H1 (cell line): ENCODE results near the gene C15orf39. TPM values are rescaled to one million over a fixed set of nuclear protein-coding genes. Genes with fewer than 3 reads are reported as not detected.

Source experiments
- CTCF ChIA-PET: fragments of 300-600 bp; sonication (Branson Sonifier 250); formaldehyde crosslinking; loops from one replicate; lab custom pipeline; 2021; ENCODE audit not compliant: partially characterized antibody; lab: Charles Lee
- POLR2A ChIA-PET: fragments of 300-600 bp; sonication (Branson Sonifier 250); formaldehyde crosslinking; loops from one replicate; lab custom pipeline; 2021; ENCODE audit warnings: inconsistent platforms; ENCODE audit not compliant: partially characterized antibody; lab: Charles Lee
- DNase-seq, 2 experiments: peaks; one replicate each; pipeline versions ENCODE4 v3.0.0 to v3.0.0-alpha.2; 2010 to 2022; ENCODE audit warnings: low spot score in 2 of 2, low read depth in 1 of 2, mixed read lengths in 1 of 2
- FAIRE-seq: peaks from 2 replicates; lab custom pipeline; 2011; peaks lifted over from hg19 to GRCh38; lab: Jason Lieb, UNC
- H2AFZ ChIP-seq: 2 replicates; pipeline ENCODE4 v1.8.1; 2012; ENCODE audit warnings: low read length, inconsistent platforms
- H2AK5ac ChIP-seq: 2 replicates; pipeline ENCODE4 v1.6.1; 2013; ENCODE audit warnings: low read depth, low read length
- H2BK120ac ChIP-seq: replicated peaks from 2 replicates; pipeline ENCODE3; 2013; ENCODE audit warnings: low read depth, low read length, inconsistent platforms
- H2BK12ac ChIP-seq: 2 replicates; pipeline ENCODE4 v1.6.1; 2013; ENCODE audit warnings: low read depth, low read length
- H2BK15ac ChIP-seq: 2 replicates; pipeline ENCODE4 v1.6.1; 2013; ENCODE audit warnings: low read length
- H2BK20ac ChIP-seq: 2 replicates; pipeline ENCODE4 v1.6.1; 2013; ENCODE audit warnings: low read length
- H2BK5ac ChIP-seq: 2 replicates; pipeline ENCODE4 v1.6.1; 2013; ENCODE audit warnings: low read depth, low read length
- H3K14ac ChIP-seq: 2 replicates; pipeline ENCODE4 v1.6.1; 2013; ENCODE audit warnings: inconsistent platforms; ENCODE audit not compliant: insufficient read length
- H3K18ac ChIP-seq: 2 replicates; pipeline ENCODE4 v1.6.1; 2013; ENCODE audit warnings: low read length; ENCODE audit errors: extremely low read depth
- H3K23ac ChIP-seq: 2 replicates; pipeline ENCODE4 v1.6.1; 2013; ENCODE audit warnings: inconsistent platforms; ENCODE audit not compliant: insufficient read length
- H3K23me2 ChIP-seq: 2 replicates; pipeline ENCODE4 v1.6.1; 2013; ENCODE audit warnings: low read depth, low read length
- H3K27ac ChIP-seq: 2 replicates; pipeline ENCODE4 v1.6.1; 2011; ENCODE audit warnings: low read depth, low read length, inconsistent platforms
- H3K27me3 ChIP-seq, 4 experiments: replicated peaks in 1 of 4; 1 replicate in 1 of 4; 2 replicates in 3 of 4; pipeline versions ENCODE4 v1.6.1 to v1.8.1; 2011 to 2013; ENCODE audit warnings: low read length in 3 of 4, mild to moderate bottlenecking in 3 of 4, inconsistent platforms in 2 of 4, mixed read lengths in 2 of 4, moderate library complexity in 1 of 4; ENCODE audit not compliant: control insufficient read depth in 3 of 4, insufficient read depth in 3 of 4; ENCODE audit errors: extremely low read depth in 1 of 4
- H3K36me3 ChIP-seq, 4 experiments: 2 replicates each; pipeline versions ENCODE4 v1.6.1 to v1.8.1; 2011 to 2013; ENCODE audit warnings: mild to moderate bottlenecking in 4 of 4, low read length in 3 of 4, moderate library complexity in 2 of 4, control low read depth in 1 of 4, inconsistent platforms in 1 of 4; ENCODE audit not compliant: insufficient read depth in 4 of 4, control insufficient read depth in 2 of 4
- H3K4ac ChIP-seq: replicated peaks from 2 replicates; pipeline ENCODE3; 2013; ENCODE audit warnings: low read length, low read depth, mixed read lengths, inconsistent platforms; ENCODE audit not compliant: insufficient read length
- H3K4me1 ChIP-seq, 4 experiments: replicated peaks in 1 of 4; 1 replicate in 1 of 4; 2 replicates in 3 of 4; pipeline versions ENCODE4 v1.6.1 to v1.8.1; 2011 to 2013; ENCODE audit warnings: low read length in 3 of 4, inconsistent platforms in 2 of 4, mixed read lengths in 1 of 4; ENCODE audit not compliant: insufficient read depth in 4 of 4, control insufficient read depth in 3 of 4
- H3K4me2 ChIP-seq, 2 experiments: 2 replicates each; pipeline versions ENCODE4 v1.6.1 to v1.8.1; 2011 to 2013; ENCODE audit warnings: low read depth in 2 of 2, low read length in 2 of 2, control low read depth in 1 of 2, inconsistent platforms in 1 of 2, mild to moderate bottlenecking in 1 of 2; ENCODE audit not compliant: insufficient read depth in 1 of 2
- H3K4me3 ChIP-seq, 4 experiments: fragments of 200-600, 300-600 bp in 1 of 4; sonication (generic), shearing (Covaris generic), sonication (Bioruptor Twin) in 1 of 4; 2 replicates each; pipeline versions ENCODE4 v1.5.1 to v1.8.1; 2011 to 2016; ENCODE audit warnings: low read length in 4 of 4, low read depth in 3 of 4, control low read depth in 2 of 4, inconsistent platforms in 2 of 4, mild to moderate bottlenecking in 2 of 4, mixed read lengths in 1 of 4, moderate library complexity in 1 of 4; ENCODE audit not compliant: insufficient read depth in 2 of 4; ENCODE audit errors: extremely low read depth in 1 of 4
- H3K56ac ChIP-seq: replicated peaks from 2 replicates; pipeline ENCODE3; 2013; ENCODE audit warnings: low read depth, mild to moderate bottlenecking, mixed read lengths, low read length, inconsistent platforms; ENCODE audit not compliant: insufficient read length
- H3K79me1 ChIP-seq: 2 replicates; pipeline ENCODE4 v1.6.1; 2013; ENCODE audit warnings: low read depth, low read length, control low read depth
- H3K79me2 ChIP-seq, 2 experiments: 2 replicates each; pipeline versions ENCODE4 v1.6.1 to v1.8.1; 2012 to 2013; ENCODE audit warnings: low read length in 2 of 2, mild to moderate bottlenecking in 2 of 2, inconsistent platforms in 1 of 2; ENCODE audit not compliant: insufficient read depth in 2 of 2, control insufficient read depth in 1 of 2
- H3K9ac ChIP-seq, 4 experiments: replicated peaks in 1 of 4; 1 replicate in 1 of 4; 2 replicates in 3 of 4; pipeline versions ENCODE4 v1.6.1 to v1.8.1; 2011 to 2013; ENCODE audit warnings: low read depth in 3 of 4, low read length in 3 of 4, control low read depth in 2 of 4, mild to moderate bottlenecking in 2 of 4, moderate library complexity in 2 of 4, inconsistent platforms in 1 of 4; ENCODE audit errors: extremely low read depth in 1 of 4
- H3K9me3 ChIP-seq, 2 experiments: 2 replicates each; pipeline versions ENCODE4 v1.6.1 to v1.8.1; 2012 to 2013; ENCODE audit warnings: mild to moderate bottlenecking in 2 of 2, moderate library complexity in 2 of 2, control low read depth in 1 of 2, inconsistent platforms in 1 of 2, low read depth in 1 of 2, low read length in 1 of 2, mixed read lengths in 1 of 2; ENCODE audit not compliant: insufficient read depth in 2 of 2
- H4K20me1 ChIP-seq, 2 experiments: replicated peaks in 1 of 2; 2 replicates each; pipeline versions ENCODE3 to v1.8.1; 2011 to 2013; ENCODE audit warnings: inconsistent platforms in 2 of 2, low read length in 2 of 2, mild to moderate bottlenecking in 1 of 2; ENCODE audit not compliant: insufficient read depth in 2 of 2, control insufficient read depth in 1 of 2
- H4K5ac ChIP-seq: 2 replicates; pipeline ENCODE4 v1.6.1; 2013; ENCODE audit warnings: low read length, low read depth, mixed read lengths, inconsistent platforms; ENCODE audit not compliant: insufficient read length
- H4K8ac ChIP-seq: 2 replicates; pipeline ENCODE4 v1.8.0; 2013; ENCODE audit warnings: mild to moderate bottlenecking, moderate library complexity, low read length, inconsistent platforms; ENCODE audit not compliant: insufficient read depth; ENCODE audit errors: extremely low read depth
- H4K91ac ChIP-seq: replicated peaks from 2 replicates; pipeline ENCODE3; 2013; ENCODE audit warnings: low read length, mixed read lengths, inconsistent platforms; ENCODE audit not compliant: insufficient read length
- ASH2L ChIP-seq: fragments of 200-600, 300-600 bp; sonication (generic); IDR thresholded peaks from one replicate; pipeline ENCODE4 v1.7.1; 2017; ENCODE audit warnings: low read length
- GABPA ChIP-seq: IDR thresholded peaks from 2 replicates; pipeline ENCODE4 v1.6.1; 2011; ENCODE audit warnings: mild to moderate bottlenecking, low read length, moderate library complexity, borderline replicate concordance; ENCODE audit not compliant: insufficient read depth
- RFX5 ChIP-seq: IDR thresholded peaks from 2 replicates; pipeline ENCODE4 v1.6.1; 2011; ENCODE audit warnings: low read depth, low read length, improper control_type of control experiment, borderline replicate concordance
- SIN3A ChIP-seq, 2 experiments: IDR thresholded peaks in 1 of 2; conservative IDR thresholded peaks in 1 of 2; 2 replicates each; pipeline ENCODE4 v1.6.1; 2011 to 2012; ENCODE audit warnings: low read length in 2 of 2, improper control_type of control experiment in 1 of 2, low read depth in 1 of 2, mild to moderate bottlenecking in 1 of 2
- WGBS, 2 experiments: shearing (Covaris generic) in 1 of 2; methylation state at CpG; one replicate each; pipeline versions ENCODE4 v1.1.6 to v1.1.7; 2013 to 2015; ENCODE audit warnings: low lambda C conversion rate in 2 of 2, mixed read lengths in 2 of 2, inconsistent platforms in 1 of 2, low coverage in 1 of 2, missing lambda C conversion rate in 1 of 2; ENCODE audit not compliant: insufficient replicate concordance in 2 of 2, insufficient coverage in 1 of 2, insufficient read length in 1 of 2; ENCODE audit errors: extremely low coverage in 1 of 2, missing lambda C conversion rate in 1 of 2; 5-methylcytosine and 5-hydroxymethylcytosine counted together
- polyA plus RNA-seq, 7 experiments: library from polyadenylated mRNA; depleted of rRNA in 3 of 7; stranded (reverse) in 5 of 7; unstranded in 2 of 7; fragments of >200 nt in 5 of 7; fragments of 200-250 nt in 2 of 7; gene quantifications; 1 replicate in 5 of 7; 2 replicates in 1 of 7; 4 replicates in 1 of 7; pipeline versions ENCODE4 v1.2.1 to v1.2.3, GENCODE V29; 2011 to 2013; ENCODE audit warnings: missing spikeins in 2 of 7, mixed read lengths in 2 of 7
- total RNA-seq: library from RNA; stranded (reverse); fragmentation: NEBNext Ultra II Directional; extraction: Animal tissue kit (Norgen Biotek cat#: 25700); gene quantifications from 2 replicates; pipeline ENCODE4 v1.2.1, GENCODE V29; 2021
- TF ChIP-seq, protein P1 (sequence below): IDR thresholded peaks from 2 replicates; pipeline ENCODE4 v1.6.1; 2012; ENCODE audit warnings: inconsistent platforms
- TF ChIP-seq, protein P2 (sequence below): IDR thresholded peaks from 2 replicates; pipeline ENCODE4 v1.6.1; 2011; ENCODE audit warnings: low read depth, mild to moderate bottlenecking, low read length; ENCODE audit not compliant: insufficient read depth

Gene C15orf39
- total and polyA plus RNA-seq, 2 of the 8 experiments (the other 6 are each of a cell fraction or from before 2014, with no cell fraction given), result 13.8 to 38.5 TPM

DNA sequence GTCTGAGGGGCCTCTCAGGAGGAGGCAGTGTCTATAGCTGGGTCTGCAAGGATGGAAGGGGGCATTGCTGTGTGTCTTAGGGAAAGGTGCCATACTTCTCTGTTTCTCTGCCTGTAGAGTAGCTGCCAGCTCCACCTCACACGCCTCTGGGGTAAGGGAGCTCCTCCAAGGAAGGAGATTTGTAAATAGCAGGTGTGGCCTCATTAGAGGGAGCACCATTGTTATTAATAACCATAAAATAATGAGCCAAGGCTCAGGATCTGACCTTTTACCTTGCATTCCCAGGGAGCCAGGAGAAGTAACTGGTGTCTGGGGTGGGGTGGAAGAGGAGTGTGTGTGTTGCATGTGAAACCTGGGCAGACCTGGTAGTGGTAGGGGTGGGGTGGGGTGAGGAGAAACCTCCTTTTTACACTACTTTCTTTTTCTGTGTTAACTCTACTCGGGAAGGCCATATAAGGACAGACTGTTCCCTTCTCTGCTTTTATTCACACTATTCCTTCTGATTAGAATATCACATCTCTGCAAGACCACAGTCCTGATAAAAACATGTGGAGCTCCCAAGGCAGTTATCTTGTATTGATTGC, 2.2 kb upstream of the C15orf39 start:
- no peak for FAIRE-seq
- no peak overlapping the region for H4K91ac ChIP-seq
- H2BK5ac ChIP-seq, result no peak overlapping the region
- H2BK120ac ChIP-seq, result no peak overlapping the region
- no peak overlapping the region for H3K56ac ChIP-seq
- peaks cover 9 to 10% of the 10 kb centered on the region in 2 experiments for H4K20me1 ChIP-seq
- H3K9ac ChIP-seq, result no peak overlapping the region
- H2BK12ac ChIP-seq, result no peak overlapping the region
- no peak overlapping the region for H3K18ac ChIP-seq
- H2AK5ac ChIP-seq, result no peak overlapping the region
- H4K5ac ChIP-seq, result no peak overlapping the region
- ChIA-PET POLR2A (interaction anchor here (0.7 to 2.0 kb wide), 10 partner anchors 8 to 261 kb away, joined by 3 to 6 read pairs (median 3); partner anchors contain the start of gene COX5A), CTCF (interaction anchor here (0.8 to 8.3 kb wide), 16 partner anchors 8 to 478 kb away, joined by 3 to 90 read pairs (median 4); no protein-coding TSS in a partner anchor)
- peaks cover 0 to 6% (median 2%) of the 10 kb centered on the region in 4 experiments; a peak in 1 of 7 replicates for H3K27me3 ChIP-seq
- peaks cover 7% of the 10 kb centered on the region for H3K79me1 ChIP-seq
- no peak overlapping the region for H3K23ac ChIP-seq
- peaks cover 20% of the 10 kb centered on the region; the same call in 1 of the 2 replicates for H3K23me2 ChIP-seq
- H3K14ac ChIP-seq, result no peak overlapping the region
- no peak overlapping the region for H2AFZ ChIP-seq
- no peak overlapping the region for H4K8ac ChIP-seq
- 74% methylated on average over 2 of the region's 2 CpGs; no CpG with 5 or more reads in 1 of the 2 experiments for WGBS, 2 experiments
- H3K9me3 ChIP-seq, result no peaks in the 10 kb centered on the region
- peak overlapping the region in 1 of 2 experiments; percentile 13; a peak in 1 of 4 replicates for H3K4me2 ChIP-seq
- H2BK15ac ChIP-seq, result peak overlapping the region; percentile 9; the same call in 1 of the 2 replicates
- H3K4me1 ChIP-seq, result peaks cover 0 to 43% (median 27%) of the 10 kb centered on the region in 4 experiments; a peak in 6 of 7 replicates
- H3K4me3 ChIP-seq, result no peak overlapping the region
- DNase-seq, result no peak
- no peak overlapping the region for H3K27ac ChIP-seq
- no peak overlapping the region for H2BK20ac ChIP-seq
- TF ChIP-seq, protein P1, sequence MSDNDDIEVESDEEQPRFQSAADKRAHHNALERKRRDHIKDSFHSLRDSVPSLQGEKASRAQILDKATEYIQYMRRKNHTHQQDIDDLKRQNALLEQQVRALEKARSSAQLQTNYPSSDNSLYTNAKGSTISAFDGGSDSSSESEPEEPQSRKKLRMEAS, result no peak
- TF ChIP-seq RFX5 (no peak), SIN3A (conservative IDR thresholded peaks at IDR 0.05 in 1 of 2, IDR thresholded peaks at IDR 0.05 in 1 of 2; ENCODE audit: low read depth in 1 of 2, low read length in 2 of 2) (no peak), ASH2L (no peak), GABPA (no peak)
- TF ChIP-seq, protein P2, sequence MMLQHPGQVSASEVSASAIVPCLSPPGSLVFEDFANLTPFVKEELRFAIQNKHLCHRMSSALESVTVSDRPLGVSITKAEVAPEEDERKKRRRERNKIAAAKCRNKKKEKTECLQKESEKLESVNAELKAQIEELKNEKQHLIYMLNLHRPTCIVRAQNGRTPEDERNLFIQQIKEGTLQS, result no peak
- peaks cover 13 to 24% of the 10 kb centered on the region in 2 experiments; a peak in 3 of 4 replicates for H3K79me2 ChIP-seq
- H3K36me3 ChIP-seq, result no peaks in the 10 kb centered on the region
- no peak overlapping the region for H3K4ac ChIP-seq
